22Rv1 (cell line): ENCODE measurements around the gene KPRP.

ENCODE experiments used
- ZFX ChIP-seq: fragments of 450-650 bp; IDR thresholded peaks from 2 replicates; pipeline ENCODE4 v1.6.1; 2017; ENCODE audit warnings: antibody characterized with exemption, borderline replicate concordance
- TF ChIP-seq, protein P1 (sequence below): fragments of 450-650 bp; IDR thresholded peaks from 2 replicates; pipeline ENCODE4 v1.5.1; 2017; ENCODE audit warnings: mild to moderate bottlenecking

GRCh38 chr1:152718238-152718637 is 39.6 kb upstream of the KPRP start:
- TF ChIP-seq, protein P1, sequence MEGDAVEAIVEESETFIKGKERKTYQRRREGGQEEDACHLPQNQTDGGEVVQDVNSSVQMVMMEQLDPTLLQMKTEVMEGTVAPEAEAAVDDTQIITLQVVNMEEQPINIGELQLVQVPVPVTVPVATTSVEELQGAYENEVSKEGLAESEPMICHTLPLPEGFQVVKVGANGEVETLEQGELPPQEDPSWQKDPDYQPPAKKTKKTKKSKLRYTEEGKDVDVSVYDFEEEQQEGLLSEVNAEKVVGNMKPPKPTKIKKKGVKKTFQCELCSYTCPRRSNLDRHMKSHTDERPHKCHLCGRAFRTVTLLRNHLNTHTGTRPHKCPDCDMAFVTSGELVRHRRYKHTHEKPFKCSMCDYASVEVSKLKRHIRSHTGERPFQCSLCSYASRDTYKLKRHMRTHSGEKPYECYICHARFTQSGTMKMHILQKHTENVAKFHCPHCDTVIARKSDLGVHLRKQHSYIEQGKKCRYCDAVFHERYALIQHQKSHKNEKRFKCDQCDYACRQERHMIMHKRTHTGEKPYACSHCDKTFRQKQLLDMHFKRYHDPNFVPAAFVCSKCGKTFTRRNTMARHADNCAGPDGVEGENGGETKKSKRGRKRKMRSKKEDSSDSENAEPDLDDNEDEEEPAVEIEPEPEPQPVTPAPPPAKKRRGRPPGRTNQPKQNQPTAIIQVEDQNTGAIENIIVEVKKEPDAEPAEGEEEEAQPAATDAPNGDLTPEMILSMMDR, result no peak
- no peak for TF ChIP-seq ZFX
